GM18907 (cell line): ENCODE results near the gene SYNE1.
"Not testable (repeated sequence)": the region's sequence is repeated elsewhere in the genome, so short reads cannot be mapped to it uniquely, and the experiment has no call there.

ENCODE experiments used
- ATAC-seq: cut with Tn5 transposase; IDR thresholded peaks from one replicate; pipeline ENCODE4 v1.9.1; 2021; ENCODE audit warnings: mild to moderate bottlenecking, moderate library complexity; ENCODE audit not compliant: unreplicated experiment

The SYNE1 gene

DNA sequence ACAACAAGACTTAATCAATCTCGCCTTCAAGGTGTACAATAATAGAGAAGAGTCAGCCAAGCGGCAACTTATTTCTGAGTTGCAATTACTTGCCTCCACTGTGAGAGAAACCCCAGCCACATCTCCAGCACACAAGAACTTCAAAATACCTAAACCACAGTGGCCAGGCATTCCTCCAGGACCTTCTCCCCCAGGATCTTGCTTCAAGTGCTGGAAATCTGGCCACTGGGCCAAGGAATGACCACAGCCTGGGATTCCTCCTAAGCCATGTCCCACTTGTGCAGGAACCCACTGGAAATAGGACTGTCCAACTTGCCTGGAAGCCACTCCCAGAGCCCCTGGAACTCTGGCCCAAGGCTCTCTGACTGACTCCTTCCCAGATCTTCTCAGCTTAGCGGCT lies 144.9 kb downstream of the SYNE1 start:
- ATAC-seq, result not testable (repeated sequence)

DNA sequence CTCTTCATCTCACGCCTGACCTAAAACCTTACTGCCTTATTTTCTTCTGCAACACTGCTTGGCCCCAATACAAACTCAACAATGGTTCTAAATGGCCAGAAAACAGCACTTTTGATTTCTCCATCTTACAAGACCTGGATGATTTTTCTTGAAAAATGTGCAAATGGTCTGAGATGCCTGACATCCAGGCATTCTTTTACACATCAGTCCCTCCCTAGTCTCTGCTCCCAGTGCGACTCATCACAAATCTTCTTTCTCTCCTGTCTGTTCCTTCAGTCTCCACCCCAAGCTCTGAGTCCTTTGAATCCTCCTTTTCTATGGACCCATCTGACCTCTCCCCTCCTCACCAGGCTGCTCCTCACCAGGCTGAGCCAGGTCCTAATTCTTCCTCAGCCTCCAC lies 145.7 kb downstream of the SYNE1 start:
- ATAC-seq, result not testable (repeated sequence)

- ATAC-seq, result not testable (repeated sequence)
Observed at GRCh38 chr6:152490971-152491378, 146.2 kb downstream of the SYNE1 start.

GRCh38 chr6:152484806-152485205 lies 152.4 kb downstream of the SYNE1 start:
- ATAC-seq, result no peak

DNA sequence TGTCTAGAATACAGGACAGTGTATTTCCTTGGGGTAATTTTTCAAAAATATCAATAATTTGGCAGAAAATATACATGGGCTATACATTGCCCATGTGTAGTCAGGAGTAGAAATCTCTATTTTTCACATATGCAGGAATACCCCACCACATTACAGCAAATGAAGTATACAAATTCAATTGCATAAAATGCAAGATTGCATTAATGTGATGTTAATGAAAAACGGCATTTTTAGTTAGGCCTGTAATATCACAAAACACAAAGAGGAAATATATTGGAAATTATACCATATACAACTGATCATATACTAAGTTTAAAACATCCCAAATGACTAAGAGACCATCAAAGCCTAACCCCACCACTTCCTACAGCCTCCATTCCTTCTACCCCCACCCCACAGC lies 154.9 kb downstream of the SYNE1 start:
- ATAC-seq, result no peak

- ATAC-seq, result no peak
Observed at GRCh38 chr6:152478377-152479010, 158.7 kb downstream of the SYNE1 start.

DNA sequence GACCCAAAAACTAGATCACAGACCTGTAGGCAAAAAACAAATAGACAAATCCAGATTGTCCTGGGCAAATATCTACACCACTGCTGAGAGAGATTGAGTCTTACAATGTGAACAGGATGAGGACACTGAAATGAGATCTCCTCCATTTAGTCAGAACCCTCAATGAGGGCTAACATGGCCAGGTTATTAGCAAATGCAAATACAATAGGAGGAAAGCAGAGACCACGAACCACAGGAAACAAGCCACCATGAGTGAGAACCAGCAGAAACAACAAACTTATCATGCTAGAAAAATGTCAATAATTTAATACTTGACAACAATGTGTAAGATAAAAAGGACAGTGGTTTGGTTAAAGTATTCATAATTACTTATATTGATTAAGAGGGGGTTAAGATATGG lies 162.8 kb downstream of the SYNE1 start:
- ATAC-seq, result no peak

DNA sequence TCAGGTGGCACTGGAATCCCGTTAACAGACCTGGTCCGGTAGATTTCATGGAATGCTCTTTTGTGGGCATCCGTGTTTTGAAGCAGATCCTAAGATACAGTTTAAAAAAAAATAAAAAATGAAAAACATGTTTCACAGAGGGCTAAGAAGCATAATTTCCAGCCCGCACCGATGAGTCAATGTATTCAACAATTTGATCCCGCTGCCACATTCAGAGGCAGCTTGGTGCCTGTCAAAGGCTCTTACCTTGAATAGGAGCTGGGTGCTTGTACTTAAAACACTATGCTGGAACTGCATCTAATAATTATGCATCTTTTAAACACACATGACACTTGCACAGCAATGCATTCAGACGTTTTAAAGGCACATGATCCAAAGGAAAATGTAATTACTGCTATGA lies 164.8 kb downstream of the SYNE1 start:
- ATAC-seq, result no peak

- ATAC-seq, result no peak
Observed at GRCh38 chr6:152471456-152472265, 165.5 kb downstream of the SYNE1 start.

DNA sequence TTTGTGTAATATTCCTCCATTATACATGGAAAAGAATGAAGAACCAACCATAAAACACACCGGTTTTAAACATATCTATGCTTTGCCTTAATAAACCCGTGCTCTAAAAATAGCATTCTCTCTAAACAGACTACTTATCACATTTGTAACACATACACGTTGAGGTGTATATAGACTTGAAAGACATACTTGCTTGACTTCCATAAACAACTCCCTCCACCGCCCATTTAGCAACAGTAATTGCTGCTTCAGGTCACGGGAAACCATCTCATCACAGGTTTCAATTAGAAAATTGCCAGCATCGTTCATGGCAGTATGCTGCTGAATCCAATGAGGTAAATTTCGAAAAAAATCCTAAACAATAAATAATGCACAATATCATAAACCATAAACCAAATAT lies 174.0 kb downstream of the SYNE1 start:
- no peak for ATAC-seq

- ATAC-seq, result no peak
Observed at GRCh38 chr6:152462716-152463115, 174.4 kb downstream of the SYNE1 start.

GRCh38 chr6:152461556-152461955 lies 175.6 kb downstream of the SYNE1 start:
- ATAC-seq, result no peak

- no peak for ATAC-seq
Observed at GRCh38 chr6:152458648-152459644, 178.2 kb downstream of the SYNE1 start.

DNA sequence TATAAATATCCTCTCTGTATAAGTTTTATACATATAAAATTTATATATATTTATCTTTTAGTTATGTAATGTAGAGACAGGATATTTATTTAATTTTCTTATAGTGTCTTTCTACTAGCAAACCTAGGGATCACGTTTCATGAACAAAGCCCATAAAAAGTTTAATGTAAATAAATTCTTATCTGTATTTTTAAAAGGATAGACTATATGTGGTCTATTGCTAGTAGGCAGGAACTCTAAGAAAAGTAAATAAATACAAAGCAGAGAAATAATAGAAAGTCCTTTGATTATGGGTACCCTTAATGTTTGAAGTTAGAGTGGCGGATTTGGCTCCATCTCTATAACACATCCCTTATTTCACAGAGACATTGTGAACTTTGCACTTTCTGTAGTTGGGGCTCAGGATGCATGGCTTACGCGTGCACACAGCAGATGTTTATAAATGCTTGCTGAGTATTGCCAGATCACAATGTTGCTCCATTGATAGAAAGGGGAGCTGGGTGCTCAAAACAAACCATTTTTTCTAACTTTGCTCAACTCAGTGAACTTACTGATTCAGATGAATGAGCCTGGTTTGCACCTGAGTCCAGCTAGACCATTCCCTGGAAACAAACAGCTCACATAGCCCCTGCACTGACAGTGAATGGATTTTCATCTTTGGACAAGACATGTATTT lies 179.1 kb downstream of the SYNE1 start:
- ATAC-seq, result no peak

DNA sequence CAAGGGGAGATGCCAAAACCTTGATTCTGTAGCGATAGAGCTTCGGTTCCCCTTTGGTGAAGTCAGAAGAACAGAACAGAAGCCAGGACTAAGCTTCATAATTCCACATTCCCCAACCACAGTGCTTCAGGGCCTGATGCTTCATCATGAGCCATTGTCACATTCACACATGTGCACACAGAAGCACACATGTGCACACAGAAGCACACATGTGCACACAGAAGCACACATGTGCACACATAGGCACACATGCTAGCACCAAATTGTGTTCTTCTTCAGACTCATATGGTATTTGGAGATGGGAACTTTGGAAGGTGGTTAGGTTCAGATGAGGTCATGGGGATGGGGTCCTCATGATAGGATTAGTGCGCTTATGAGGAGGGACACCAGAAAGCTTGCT lies 183.2 kb downstream of the SYNE1 start:
- ATAC-seq, result no peak

DNA sequence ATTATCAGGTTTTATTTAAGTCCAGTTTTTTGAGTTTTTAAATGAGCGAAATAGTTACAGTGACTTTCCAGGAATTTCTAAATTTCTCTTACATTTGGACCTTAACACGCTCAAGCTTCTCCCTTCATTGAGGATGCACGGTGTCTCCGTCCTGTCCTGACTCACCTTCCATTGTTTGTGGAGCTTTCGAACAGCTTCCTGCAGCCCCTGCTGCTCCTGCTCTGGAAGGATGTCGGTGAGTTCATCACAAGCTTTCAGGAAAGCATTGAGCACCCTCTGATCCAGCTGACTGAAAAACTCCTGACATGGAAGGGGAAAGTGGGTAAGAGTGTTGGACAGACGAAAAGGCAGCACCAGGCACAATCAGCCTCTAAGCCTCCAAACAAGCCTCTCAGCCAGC lies 183.7 kb downstream of the SYNE1 start:
- ATAC-seq, result no peak

GRCh38 chr6:152452639-152453038 lies 184.5 kb downstream of the SYNE1 start:
- ATAC-seq, result no peak

DNA sequence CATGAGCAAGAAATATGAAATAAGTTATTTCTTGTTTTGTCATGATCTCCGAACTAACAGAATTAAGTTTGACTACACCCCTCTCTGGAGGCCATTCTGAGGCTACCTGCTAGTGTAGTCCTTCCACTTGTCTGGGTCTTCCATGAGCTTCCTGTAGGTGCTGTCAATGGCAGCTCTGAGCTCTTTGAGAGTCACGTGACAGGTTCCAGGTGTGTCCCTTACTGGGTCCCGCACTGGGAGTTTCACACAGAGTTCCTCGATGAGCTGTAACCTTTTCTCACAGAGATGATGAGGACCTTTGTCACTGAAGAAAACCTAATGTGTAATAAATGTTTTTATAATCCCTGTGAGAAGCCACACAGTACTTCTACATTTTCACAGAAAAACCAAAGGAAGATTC lies 186.6 kb downstream of the SYNE1 start:
- no peak for ATAC-seq

DNA sequence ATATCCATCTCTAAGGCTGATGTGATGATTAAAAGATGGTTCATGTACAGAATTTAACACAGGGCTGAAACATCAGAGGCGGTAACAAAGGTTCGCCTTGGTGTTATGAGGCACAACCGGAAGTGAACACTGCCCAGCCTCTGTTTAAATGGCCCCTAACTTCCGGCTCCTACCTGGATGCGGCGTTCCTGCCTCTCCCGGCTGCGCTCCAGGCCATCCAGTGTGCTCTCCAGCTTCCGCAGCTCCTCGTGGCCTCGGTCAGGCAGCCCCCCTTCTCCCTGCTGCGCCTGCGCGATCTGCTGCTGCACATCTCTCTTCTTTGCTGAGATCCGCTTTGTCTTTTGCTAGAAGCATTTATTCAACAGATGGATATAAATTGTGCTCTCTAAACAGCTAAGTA lies 195.3 kb downstream of the SYNE1 start:
- no peak for ATAC-seq

DNA sequence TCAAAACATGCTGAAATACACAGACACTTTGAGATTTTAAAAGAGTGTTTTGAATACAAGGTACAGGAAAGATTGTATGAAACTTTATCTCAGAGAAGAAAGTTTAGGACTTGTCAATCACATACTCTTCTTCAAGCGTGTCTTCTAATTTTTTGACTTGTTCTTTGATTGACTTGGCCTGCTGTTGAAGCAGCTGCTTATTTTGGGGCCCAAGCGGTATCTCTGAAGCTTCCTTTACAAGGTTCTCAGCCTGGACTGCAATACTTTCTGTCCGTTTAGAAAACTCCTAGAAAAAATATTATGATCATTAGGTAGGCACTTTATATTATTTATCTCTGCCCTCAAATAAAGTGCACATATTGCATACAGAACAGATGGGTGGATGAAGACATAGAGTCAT lies 201.3 kb downstream of the SYNE1 start:
- ATAC-seq, result no peak

DNA sequence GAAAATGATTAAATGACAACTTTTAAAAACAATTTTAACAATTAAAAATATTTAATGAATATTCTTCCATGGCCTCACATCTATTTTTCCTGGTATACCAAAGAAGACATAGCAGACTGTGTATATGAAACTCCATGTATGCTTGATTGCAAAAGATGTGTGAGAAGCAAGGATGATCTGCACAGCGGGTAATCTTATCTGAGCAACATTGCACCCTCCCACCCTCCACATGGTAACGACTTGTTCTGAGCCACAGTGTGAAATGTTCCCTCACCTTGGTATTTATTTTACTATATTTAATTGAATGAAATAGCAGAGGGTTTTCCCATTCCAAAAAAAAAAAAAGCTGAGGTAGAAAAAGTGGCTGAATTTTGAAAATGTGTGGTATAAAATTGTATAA lies 204.4 kb downstream of the SYNE1 start:
- no peak for ATAC-seq
